ENCODE measurements around the gene HOXA2.

HOXA2 gene

DNA sequence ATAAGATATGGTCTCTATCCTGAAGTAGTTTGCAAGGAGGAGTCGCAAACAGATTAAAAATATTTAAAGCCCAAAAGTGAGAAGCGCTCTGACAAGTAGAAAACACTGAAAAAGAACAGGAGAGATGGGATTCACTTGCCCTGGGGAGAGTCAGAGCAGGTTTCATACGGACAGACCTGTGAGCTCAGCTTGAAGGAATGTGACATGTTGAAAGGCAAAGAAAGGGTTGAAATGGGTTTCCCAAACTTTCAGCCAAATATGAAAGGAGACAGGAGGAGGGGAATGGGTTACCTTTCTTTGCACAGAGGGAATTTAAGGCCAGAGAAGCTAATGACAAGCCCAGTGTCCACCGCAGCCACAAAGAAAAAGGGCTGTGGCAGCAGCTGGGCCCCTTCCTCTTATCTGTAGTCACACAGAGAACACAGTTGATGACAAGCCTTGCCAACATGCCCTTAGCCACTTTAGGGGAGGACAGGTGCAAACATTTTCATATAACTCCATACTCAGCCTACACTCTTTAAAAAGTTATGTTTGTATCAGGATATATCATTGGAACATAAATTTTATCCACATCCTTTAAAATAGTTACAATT, 21.5 kb downstream of the HOXA2 start:
- DNase-seq (ENCODE audit: low read depth in 1 of 2, low spot score in 1 of 2), result no peak

DNA sequence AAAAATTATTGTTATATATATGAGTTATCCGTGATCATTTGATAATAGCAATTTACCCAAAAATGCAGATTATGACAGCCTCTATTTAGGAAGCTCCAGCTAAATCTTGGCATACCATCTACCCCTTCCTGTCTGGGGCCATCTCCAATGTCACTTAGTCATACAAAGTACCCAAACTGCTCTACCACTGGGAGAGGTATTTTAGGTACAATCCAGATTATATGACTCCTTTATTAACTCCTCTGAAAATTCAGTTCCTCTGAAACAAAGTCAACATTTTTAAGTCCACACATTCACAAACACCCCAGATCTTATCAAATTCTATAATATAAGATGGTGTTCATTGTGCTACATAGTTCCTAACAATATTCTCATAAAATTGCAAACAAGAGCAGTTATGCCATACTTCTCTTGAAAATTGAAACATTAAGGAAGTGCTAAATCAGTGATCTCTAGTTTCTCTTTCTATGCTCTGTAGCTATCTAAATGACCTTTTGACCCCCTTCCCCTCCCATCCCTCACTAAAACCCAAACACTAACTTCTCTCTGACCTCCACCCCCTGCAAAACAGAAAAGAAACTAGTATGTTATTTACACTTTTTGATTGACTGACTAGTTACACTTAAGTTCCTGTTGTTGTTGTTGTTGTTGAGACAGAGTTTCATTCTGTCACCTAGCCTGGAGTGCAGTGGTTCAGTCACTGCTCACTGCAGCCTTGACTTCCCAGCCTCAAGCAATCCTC, 23.1 kb downstream of the HOXA2 start:
- no peak for DNase-seq (ENCODE audit: low read depth in 1 of 2, low spot score in 1 of 2)

DNA sequence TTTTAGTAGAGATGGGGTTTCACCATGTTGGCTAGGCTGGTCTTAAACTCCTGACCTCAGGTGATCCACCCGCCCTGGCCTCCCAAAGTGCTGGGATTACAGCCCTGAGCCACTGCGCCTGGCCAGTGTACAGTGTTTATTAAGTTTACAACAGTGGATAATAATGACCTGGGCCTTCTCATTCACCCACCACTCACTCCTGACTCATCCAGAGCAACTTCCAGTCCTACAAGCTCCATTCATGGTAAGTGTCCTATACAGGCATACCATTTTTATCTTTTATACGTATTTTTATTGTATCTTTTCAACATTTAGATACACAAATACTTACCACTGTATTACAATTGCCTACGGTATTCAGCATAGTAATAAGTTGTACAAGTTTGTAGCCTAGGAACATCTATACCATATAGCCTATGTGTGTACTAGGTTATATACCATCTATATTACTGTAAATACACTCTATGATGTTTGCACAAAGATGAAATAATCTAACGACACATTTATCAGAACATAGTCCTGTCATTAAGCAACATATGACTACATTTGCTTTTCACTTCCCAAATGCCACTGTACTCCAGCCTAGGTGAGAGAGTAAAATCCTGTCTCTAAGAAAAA, 23.8 kb downstream of the HOXA2 start:
- DNase-seq (ENCODE audit: low read depth in 1 of 2, low spot score in 1 of 2), result no peak

DNA sequence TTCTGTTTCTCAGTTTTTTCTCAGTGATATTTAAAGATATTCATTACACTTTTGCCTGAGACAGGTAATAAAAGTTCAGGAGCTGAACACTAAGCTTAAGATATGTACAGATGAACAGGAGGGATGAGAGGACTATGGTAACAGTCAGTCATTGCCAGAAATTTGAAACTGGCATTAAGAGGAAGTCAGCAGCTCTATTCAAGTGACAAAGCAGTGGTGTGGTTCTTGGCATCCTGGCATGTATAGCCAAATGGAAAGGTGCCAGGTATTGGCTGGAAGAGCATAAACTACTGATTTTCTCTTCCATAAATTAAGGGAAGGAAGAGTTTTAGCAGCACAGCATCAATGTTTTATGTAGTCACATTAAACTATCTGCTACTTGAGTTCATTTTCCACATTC, 29.4 kb downstream of the HOXA2 start:
- DNase-seq (ENCODE audit: low read depth in 1 of 2, low spot score in 1 of 2), result no peak

DNA sequence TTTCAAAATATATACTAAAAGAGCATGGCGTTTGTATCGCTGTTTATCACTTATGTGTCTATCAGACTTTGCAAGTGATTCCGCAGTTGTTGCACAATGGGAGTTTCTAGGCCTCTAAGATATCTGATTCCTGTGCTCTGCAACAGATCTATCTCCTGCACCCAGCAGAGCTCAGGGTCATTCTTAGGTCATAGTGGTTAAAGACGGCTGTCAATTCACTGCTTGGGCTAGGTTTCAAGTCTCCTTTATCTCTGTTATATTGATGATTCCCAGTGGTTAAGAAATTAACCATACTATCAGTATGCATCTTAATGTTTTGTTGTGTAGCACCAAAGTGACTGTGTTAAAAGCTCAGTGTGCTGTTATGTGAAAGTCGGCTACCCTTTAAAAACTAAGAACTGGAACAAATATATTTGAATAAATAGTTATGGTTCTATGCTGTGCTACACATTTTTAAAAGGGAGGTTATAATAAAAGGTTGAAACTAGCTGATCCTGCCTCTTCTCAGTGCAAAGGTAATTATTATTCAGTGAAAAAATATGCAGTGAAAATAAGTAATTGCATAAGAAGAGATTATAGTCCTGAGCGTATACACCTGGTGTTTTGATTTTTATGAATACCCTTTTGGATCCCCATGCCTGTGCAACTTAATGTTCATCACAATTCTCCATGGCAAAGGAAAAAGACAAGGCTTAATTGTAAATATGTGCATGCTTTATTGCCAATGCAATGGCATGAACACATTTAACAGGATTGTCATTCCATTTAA, 30.7 kb downstream of the HOXA2 start:
- DNase-seq (ENCODE audit: low read depth in 1 of 2, low spot score in 1 of 2), result no peak

DNA sequence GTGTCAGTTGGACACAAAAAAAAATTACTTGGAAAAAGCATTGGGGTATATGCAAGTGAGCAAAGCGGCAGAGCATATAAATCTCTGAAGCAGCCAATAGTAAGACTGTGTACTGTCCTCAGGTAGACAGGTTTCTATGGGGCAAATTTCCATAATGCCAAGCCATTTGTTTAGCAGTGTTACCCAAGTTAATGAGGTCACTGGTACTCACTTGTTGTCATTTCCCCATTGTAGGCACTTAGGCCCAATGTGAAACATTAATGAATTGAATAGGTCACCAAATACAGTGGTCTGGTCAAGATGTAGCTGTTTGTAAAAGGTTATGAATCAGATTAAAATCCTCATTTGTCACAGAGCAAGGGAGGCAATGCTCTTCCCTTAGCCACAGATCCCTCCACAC, 34.2 kb downstream of the HOXA2 start:
- DNase-seq (ENCODE audit: low read depth in 1 of 2, low spot score in 1 of 2), result no peak

DNA sequence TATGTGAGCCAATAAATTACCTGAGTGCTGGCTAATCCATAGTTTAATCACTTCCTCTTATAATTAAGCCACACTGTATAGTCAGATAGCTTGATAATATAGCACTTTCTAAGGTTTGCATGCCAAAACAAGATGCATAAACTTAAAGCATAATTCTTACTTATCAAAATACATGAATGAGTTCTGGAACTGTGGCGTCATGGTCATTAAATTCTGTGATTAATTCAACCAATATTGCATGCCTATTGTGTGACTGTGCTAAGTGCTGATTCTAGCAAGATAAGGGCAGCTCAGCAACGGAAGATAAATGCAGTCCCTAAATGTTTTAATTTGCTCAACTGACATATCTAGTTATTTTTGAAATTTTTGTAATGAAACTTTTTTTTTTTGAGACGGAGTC, 36.3 kb downstream of the HOXA2 start:
- DNase-seq (ENCODE audit: low read depth in 1 of 2, low spot score in 1 of 2), result no peak

DNA sequence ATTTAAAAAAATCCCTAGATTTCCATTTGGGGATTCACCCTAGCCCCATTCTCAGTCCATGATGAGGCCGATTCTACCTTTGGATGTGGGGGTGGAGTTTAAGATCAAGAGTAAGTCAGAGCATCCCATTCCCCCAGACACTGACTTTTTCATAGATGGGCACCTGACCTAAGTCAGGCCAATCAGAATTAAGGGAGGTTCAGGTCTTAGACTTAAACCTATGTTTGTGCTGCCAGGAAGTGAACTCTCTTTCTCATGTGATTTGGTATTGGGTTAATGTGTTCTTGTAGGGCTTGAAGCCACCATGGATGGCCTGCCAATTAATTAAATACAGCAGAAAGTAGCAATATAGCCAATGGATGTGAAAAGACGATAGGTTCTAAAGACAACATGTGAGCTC, 36.8 kb downstream of the HOXA2 start:
- no peak for DNase-seq (ENCODE audit: low read depth in 1 of 2, low spot score in 1 of 2)

DNA sequence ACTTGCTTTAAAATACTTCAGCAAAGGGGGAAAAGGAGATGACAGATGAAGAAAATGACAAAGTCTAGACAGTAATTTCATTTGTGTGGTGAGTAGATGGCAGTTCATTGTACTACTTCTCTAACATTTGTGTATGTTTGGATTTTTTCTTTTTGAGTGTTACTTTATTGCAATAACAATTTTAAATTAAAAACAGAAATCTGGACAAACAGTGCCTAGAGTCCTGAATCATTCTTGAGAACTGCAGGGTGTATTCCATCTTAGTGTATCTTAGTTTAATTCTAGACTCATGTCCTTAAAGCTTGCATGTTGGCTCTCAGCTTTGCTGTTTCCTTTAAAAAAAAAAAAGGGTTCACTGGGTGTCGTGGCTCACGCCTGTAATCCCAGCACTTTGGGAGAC, 37.8 kb downstream of the HOXA2 start:
- no peak for DNase-seq (ENCODE audit: low read depth in 1 of 2, low spot score in 1 of 2)

DNA sequence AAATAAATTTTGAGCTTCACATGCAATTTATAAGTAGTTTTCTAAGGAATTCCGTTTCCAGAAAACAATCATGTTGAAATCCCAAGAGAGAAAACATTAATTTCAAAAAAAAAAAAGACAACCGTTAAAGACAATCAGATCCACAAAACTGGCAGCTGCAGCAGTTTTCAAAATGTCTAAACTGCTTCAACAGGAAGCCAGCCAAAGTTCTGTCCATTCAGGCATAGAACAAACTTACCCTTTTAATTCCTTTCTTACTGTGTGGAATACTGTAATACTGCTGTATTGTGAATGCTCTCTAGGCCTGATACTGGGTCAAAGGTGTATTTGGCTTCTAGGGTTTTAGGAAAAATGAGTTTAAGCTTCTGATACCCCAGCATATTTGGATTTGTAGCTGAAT, 38.3 kb downstream of the HOXA2 start:
- DNase-seq (ENCODE audit: low read depth in 1 of 2, low spot score in 1 of 2), result no peak

DNA sequence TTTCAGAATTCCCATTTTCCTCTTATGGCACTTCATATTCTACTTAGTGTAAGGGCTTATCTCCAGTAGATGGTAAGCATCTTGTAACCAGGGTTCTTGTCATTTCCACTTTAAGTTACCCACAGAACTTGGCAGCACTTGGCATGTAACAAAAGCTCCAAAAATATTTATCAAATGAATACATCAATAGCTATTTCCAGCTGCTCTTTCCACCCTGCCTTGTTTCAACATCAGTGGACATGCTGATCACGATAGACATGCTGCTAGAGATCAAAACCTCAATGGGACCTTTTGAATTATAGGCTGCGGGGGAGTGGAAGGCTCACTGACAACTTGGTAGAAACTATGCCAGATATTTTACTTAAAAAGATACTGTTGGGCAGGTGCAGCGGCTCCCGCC, 39.5 kb downstream of the HOXA2 start:
- DNase-seq (ENCODE audit: low read depth in 1 of 2, low spot score in 1 of 2), result no peak

DNA sequence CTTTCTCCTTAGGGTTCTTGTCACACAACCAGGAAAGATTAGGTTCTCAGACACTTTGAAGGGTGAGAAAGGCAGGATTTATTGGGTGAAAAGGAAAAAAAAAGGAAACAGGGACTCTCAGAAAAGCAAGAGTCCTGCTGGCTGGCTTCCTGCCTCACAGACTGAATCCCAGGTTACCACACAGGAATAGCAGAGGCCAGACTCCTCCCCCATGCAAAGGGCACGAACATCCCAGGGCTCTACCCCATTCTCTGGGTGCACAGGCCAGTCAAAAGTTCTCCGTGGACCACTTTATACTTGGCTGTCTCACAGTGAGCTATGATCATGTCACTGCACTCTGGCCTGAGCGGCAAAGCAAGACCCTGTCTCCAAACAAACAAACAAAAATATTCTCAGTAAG, 49.3 kb downstream of the HOXA2 start:
- DNase-seq (ENCODE audit: low read depth in 1 of 2, low spot score in 1 of 2), result no peak

DNA sequence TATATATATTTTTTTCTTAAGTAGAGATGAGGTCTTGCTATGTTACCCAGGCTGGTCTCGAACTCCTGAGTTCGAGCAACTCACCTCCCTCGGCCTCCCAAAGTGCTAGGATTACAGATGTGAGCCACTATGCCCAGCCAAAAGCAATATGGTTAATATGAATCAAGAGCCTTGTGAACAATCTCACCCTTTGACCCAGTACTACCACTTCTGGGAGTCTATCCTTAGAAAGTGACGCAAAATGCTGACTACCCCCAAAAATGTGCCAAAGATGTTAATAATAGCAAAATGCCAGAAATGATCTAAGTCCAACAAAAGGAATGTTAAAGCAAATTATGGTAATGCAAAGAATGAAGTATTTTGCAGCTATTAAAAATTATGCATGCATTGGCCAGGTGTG, 51.0 kb downstream of the HOXA2 start:
- DNase-seq (ENCODE audit: low read depth in 1 of 2, low spot score in 1 of 2), result no peak

All from activated T-helper 1 cell treated with anti-CD3 and anti-CD28 coated beads, Interleukin-2, amount 50 U/mL, for 16 hours (primary cell).